Measurements from ENCODE around the gene PRELID3B.
"Not testable (repeated sequence)": the region's sequence is repeated elsewhere in the genome, so short reads cannot be mapped to it uniquely, and the experiment has no call there.

PRELID3B gene

DNA sequence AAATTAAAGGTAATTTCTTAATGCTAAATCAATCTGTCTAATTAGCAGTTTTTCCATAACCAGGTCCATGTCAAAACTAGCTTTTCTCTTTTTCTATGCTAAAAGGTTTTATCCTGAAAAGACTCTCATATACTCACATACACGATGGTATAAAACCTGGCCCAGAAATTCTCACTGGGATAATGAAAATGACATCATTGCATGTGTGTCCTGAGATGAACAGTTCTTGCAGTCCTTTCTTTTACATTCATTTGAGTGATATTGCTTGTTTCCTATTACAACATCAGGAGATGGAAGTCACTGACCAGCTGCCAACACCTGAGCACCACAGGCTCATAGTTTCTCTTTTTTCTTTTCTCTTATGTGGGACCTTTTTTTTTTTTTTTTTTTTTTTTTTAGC, 7.9 kb upstream of the PRELID3B start:
- DNase-seq = no peak

DNA sequence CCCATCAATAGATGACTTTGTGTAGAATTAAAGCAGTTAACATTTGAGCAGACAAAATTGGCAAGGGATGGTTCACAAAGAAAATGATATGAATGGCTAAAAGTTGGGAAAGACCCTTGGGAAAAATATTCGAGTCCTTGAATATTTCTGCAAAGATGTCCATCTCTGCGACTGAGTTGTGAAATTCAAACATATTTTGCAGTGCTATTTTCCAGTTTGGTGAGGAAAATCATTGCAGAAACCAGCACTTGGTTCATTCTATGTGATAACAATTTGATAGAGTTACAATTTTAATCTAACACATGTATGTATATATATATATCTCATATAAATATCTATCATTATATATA, 6.1 kb upstream of the PRELID3B start:
- DNase-seq = no peak

DNA sequence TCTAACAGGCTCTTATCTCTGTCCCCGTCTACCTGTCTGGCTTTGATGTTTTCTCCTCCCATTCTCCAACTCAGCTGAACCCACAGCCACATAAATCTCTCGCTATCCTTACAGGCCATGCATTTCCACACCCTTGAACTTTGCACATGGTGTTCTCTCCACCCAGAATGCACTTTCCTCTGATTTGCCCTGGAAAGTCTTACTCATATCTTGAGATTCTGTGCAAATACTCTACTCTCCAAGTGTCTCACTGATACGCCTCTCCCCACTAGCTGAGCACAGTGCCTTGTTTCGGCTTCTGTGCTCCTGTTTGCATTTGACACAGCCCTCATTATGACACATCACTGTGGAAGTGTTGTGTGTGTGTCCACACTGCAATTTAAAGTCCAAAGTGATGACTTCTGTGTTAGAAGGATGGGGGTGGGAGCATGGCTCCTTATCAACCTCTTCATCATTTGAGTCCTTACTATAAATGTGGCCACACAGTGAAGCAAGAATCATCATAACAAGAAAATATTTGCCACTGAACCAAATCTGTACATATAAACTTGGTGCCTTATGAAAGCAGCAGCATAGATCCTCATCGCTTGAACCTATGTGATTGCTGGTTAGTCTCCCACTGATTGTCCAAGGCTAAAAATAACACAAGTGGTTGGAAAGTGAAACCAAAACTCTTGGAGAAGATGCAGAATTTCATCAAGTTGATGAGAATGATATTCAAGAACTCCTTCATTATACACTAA, 5.5 kb upstream of the PRELID3B start:
- DNase-seq = no peak

DNA sequence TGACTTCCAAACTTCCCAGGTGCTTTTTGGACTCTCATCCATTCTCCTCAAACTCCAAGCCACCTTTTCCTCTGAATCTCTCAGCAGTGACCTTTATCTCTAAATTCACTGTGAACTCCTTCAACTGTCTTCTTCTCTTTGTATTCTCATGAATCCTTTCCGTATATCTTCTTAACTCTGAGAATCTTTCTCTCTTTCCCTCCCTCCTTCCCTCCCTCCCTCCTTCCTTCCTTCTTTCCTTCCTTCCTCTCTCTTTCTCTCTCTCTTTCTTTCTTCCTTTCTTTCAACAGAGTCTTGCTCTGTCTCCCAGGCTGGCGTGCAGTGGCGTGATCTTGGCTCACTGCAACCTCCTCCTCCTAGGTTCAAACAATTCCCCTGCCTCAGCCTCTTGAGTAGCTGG, 4.3 kb upstream of the PRELID3B start:
- DNase-seq = no peak

DNA sequence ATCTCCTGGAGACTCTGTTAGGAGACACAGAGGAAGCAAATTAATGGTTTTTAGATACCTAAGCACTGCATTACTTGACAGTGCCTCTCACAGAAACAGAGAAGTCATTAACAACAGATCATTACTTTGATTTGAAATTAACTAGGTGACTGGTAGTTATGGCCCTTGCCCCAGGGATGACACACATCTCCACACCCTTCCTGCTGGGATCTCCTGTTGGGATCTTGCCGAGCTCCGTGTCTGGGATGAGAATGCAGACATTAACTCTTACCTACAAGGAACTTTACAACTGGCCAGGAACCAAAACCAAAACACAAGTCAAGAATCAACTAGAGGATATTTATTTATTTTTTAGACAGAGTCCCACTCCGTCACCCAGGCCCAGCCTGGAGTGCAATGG, 2.2 kb upstream of the PRELID3B start:
- DNase-seq = no peak

DNA sequence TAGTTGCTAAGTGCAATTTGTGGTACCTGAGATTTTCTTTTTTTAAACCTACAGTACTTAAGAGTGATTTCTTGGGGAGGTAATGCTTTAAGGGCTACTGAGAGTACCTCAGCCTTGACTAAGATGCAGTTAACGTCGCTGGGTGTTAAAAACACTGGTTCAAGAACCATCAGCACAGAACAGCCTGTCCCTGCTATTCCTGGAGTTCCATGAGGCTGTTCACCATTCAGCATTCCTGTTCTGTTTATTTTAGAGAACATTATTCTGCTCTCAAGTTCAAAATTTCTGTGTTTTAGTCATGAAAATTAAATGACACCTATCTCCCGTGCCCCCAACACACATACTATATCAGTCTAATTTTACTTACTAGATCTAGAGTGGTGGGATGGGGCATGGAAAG, 1.7 kb upstream of the PRELID3B start:
- DNase-seq = no peak

DNA sequence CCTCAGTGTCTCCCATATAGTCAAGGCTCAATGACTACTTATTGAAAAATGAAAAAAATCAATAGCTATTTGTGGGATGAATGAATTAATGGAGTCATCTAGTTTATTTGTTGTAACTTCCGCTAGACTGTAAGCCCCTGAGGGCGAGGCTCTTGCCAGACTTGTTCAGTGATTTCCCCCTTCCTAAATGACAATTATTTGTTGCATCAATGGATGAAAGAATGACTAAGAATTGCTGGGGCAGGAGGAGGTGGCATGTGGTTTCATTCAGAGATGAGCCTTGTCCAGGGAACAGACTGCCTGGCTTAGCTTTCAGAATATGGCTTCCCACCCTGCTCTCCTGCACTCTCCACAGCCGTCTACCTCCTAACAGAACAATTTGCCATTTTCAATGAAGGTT, 1.1 kb upstream of the PRELID3B start:
- no peak for DNase-seq

DNA sequence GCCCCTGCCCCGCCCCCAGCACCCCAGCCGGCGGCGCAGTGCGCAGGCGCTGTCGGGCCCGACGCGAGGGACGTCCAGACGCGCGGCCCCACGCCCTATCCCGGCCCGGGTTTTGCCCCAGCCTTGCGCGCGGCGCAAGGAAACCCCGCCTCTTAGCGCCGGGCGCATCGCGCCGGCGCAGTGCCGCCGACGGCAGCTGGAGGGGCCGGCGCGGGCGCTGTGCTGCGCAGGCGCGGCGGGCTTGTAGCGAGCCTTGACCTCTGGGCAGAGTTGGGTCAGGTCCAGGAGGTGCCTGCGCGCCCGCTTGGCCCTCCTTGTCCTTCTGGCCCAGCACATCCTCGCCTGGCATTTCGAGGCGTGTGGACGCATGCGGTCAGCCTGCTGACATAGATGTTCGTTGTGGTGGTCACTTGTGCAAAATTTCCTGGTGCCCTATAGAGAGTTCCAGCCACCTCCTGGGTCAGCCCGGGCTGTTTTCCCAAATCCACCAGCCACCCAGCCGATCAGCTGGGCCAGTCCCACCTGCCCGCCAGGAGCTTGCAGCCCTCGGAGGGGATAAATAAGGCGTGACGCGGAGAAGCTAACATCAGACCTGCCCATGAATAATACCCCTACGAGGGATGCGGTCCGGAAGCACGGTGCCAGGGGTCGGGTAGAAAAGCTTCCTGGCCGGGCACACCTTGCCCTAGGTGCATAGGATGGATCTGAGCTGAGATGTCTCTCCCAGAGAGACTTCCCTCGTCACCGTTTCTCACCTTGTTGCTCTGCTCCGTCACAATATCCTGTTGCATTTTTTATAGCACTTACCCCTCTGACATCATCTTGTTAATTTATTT, 428 bp upstream of the PRELID3B start:
- peak; percentile 41 to 95 (median 81) for DNase-seq

DNA sequence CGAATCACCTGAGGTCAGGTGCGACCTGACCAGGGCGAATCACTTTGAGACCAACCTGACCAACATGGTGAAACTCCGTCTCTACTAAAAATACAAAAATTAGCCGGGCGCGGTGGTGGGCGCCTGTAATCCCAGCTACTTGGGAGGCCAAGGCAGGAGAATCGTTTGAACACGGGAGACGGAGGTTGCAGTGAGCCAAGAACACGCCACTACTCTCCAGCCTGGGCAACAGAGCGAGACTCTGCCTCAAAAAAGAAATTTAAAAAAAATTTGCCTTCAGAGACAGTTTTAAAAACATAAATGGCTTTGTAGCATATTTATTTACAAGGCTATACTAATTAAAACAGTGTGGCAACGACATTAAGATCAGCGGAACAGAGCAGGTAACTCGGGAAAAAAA, 1.1 kb downstream of the PRELID3B start:
- DNase-seq = not testable (repeated sequence)

DNA sequence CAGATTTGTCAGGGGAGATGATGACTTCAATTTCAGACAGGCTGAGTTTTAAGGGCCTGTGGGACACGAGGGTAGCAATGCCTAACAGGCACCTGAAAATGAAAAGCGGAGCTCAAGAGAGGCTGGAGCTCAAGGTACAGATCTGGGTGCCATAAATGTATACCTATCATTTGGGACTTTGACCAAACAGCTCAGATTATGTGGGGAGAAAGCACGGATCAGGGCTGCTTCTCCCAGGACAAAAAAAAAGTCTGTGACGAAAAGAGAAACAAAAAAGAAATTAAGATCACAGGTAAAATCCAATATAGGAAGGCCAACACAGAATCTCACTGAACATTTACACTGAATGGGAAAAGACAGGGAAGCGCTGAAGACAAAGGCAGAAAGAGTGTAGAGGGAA, 1.9 kb downstream of the PRELID3B start:
- no peak for DNase-seq

DNA sequence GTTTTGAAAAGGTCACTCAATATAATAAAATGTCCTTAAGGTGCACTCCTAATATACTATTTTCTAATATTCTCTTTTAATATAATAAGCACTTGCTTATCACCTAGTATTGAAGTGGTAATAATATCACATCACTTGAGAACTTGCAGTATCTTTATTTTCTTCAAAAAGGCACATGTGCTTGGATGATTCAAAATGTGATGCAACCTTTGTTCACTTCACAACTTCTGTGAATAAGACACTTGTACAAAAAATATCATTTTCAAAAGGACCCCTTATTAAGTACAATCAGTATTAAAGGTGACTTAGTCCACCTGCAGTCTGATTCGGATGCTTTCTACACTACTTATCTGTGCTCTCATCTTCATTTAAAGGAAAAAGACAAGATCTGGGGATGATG, 3.4 kb downstream of the PRELID3B start:
- no peak for DNase-seq

DNA sequence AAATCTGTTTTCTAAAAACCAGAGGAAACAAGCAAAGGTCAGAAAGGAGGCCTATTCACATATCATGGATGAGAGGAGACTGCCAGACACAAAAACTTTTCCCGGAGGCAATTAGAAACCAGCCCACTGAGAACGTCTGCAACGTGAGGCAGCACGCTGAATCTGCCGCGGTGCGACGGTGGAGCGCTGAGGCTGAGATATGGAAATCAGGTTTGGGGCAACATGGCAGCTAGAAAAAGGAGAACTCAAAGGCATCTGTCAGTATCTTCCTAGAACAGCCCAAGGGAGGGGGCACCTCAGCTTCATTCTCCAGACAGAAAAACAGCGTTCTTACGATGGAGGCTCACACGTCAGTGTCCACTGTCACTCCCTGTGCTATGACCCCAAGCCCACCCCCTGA, 5.2 kb downstream of the PRELID3B start:
- DNase-seq = no peak

DNA sequence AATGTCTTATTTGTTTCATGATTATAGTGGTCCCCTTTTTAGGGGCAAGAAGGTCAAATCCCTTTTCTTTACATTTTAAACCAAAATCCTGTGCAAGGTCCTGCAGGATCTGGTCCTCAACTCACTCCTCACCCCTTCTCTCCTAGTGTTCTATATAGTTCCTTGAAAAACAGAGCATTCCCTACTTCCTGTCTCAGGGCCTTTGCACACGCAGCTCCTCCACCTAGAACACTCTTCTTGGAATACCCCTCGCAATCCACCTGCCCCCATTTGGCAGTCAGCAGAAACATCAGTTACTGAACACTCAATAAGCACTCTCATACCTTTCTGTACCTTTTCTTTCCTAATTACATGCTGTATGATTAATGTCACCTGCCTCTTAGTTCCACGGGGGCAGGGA, 7.2 kb downstream of the PRELID3B start:
- no peak for DNase-seq

DNA sequence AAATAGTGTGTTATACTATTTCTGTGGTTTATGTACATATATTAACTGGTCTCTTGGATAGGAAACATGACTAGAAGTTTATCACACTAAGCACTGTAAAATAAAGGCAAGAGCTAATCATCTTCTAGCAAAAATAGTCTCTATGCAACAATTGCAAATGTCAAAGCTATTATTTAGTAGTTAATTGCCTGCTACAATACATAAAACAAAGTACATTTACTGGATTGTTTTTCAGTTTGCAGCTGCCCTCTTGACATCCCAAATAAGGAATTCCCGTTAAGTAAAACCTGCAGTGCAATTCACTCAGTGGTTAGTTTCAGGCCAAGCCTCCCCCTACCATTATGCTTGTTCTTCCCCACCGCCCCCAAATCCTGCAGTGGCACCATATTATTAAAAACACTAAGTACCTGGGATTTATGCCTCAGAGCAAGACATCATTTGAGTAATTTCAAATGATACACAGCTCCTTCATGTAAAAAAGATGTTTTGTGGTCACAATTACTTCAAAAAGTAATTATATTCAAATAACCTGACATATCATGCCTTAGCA, 8.9 kb downstream of the PRELID3B start:
- no peak for DNase-seq

DNA sequence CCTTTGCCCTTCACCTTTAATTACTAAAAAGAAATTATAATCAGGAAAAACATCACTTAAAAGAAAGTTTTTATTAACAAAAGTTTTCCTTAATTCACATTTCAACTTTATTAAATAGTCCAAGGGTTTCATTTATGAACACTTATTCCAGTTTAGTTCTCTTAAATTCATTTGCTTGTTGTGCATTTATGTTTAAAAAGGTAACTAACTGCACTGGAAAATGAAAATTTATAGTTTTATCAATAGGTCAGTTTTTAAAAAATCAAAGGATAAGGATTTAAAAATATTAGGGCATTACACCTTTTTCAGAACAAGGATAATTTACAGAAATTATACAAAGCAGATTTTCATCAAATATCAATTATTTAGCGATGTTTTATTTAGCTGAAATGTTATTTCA, 9.5 kb downstream of the PRELID3B start:
- no peak for DNase-seq

DNA sequence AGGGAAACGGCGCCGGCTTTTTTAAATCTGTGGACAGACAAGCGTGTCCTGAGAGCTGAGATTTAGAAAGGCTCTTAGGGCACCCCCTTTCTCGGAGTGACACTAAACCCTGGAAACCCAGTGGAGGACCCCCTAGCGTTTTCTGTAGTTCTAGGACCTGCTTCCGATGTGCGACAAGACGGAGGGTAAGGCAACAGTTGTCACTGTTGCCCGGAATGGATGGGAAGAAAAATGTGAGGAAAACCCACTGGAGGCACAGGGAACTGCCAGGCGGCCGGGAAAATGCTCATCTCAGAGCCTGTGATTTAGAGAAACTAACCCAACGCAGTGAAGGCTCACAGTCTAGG, 9.9 kb downstream of the PRELID3B start:
- DNase-seq = peak in 3 of 56 donors; percentile 46 to 71 (median 66)

DNA sequence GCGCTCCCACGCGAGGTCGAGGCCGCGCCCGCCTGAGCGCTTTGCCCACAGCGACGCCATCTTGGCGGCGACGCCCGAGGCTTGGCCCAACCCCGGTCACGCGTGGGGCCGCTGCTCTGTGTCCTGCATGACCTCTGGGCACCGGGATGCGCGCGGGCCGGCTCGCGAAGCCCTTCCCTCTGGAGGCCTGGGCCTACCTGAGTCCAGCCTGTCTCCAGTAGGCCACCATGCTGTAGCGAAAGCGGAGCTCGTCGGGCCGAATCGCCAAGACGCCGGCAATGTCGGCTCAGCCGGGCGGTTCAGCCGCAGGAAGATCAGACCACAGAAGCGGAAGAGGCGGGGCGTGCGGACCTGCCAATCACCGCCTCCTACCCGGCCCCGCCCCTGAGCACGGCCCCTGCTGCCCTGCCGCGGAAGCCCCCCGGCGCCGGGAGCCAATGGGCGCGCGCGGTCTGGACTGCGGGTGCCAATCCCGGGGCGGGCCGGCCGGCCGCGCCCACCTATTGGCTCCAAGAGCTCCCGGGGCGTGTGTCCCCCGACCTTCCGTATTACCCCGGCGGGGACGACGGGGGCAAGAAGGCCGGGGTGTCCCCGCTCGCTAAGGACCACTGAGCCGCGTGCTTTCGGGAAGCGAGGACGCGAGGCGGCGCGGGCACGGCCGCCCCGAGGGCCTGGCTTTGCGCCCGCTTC, 10.4 kb downstream of the PRELID3B start, which contains the start of gene ATP5F1E:
Gene ATP5F1E (minus strand): TSS at position 313 of the 690 bp plus-strand sequence. CDS start 84 bp downstream, at position 229.
- DNase-seq = peak; percentile 70 to 98 (median 93)

DNA sequence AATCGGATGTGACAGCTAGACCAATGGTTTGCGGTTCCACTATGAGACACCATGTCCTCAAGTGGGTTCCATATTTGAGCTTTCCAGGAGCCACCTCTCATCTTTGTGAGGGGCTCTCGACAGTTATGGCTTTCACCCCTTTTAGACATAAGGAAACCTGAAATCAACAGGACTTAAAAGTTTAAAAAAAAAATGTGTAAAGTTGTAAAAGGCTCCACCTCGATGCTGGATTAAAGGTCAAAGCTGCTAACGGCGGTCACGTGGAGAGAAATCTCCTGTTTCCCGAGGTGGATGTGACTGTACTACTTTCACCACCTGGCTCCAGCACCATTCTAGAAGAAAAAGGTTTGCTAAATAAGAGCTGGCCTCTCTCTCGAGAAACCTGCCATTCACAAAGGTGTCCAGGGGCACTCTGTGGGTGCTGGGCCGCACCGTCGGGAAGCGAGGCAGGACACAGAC, 11.0 kb downstream of the PRELID3B start:
- DNase-seq = no peak

DNA sequence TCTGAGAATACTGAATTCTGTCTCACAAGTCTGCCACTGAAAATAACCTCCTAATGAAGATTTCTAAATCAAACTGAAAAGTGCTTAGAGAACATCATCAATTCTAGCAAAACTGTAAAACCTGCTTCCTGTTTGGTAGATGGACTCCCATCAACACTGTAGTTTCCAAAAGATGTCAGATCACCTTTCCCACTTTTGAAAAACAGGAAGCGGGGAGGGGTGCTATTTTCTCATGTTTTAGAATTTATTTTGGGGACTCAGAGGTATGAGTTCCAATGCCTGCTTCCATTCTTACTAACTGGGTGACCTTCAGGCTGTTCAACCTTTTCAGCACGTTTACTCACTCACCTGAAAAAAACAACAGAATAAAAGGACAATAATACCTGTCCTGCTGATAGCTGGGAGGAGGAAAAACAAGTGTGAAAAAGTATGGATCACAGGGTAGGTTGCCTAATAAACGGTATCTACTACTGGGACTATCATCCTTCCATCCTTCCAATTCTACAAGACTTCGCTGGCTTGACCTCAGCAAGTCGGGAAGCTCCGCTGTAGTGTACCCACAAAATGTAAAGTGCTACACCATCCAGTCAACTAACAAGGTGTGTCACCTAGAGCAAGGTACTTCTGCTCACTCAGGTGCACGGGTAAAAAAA, 11.5 kb downstream of the PRELID3B start:
- no peak for DNase-seq

DNA sequence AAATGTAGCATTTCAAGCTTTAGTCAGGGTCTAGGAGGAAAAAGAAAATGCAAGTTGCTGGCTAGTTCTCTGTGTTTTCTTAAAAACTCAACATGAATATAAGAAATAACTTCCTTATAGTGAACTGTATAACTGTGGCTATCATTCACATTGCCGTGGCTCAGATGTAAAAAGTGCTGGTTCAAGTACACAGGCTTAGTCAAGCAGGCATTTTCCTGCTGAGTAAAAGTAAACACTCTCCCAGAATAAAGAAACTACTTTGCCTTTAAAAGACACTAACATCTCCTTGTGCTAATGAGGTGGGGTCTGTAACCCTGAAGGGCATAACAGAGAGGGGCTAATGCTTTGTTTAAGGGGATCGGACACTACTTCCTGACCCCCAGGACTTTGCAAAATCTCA, 13.8 kb downstream of the PRELID3B start:
- DNase-seq = no peak

DNA sequence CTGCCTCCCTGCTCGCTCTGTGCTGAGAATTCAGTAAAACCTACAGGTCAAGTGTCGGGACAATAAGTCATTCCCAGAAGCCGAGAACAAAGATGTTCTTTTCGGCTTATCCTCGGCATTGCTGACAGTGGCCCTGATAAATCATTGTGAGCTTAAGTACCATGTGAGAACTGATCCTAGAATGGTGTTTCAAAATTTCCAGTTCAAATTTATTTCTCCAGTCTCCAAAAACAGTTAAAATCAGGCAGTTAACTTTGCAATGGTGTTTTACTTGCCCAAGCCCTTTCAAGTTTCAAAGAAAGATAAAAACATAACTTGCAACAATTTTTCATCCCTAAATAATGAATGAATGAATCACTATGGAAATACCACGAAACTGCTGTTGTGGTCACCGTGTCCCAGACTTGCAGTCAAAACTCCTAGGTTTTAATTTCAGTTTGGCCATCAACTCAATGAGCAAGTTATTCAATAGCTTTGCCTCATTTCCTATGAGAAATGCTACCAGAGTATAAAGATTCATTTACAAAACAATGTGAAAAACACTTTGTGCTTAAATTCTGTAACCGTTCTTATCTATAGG, 14.8 kb downstream of the PRELID3B start:
- no peak for DNase-seq
